Hypothalamus (tissue), 51 donors: ENCODE measurements around the gene EFEMP2.

Experiments
- DNase-seq, 51 donors: peaks; one replicate each; lab custom pipeline; 2025; lab: John Stamatoyannopoulos, UW

The EFEMP2 gene

GRCh38 chr11:65872586-65873317 lies at the start of gene EFEMP2:
Gene EFEMP2 (minus strand): TSS chr11:65872800. CDS start chr11:65872354, 446 bp downstream.
- DNase-seq: peak in 10 of 51 donors; percentile 13 to 44 (median 26)

GRCh38 chr11:65921876-65922275 lies 49.3 kb upstream of the EFEMP2 start:
- no peak for DNase-seq

- no peak for DNase-seq
Observed at GRCh38 chr11:65921033-65921555, 48.5 kb upstream of the EFEMP2 start.

GRCh38 chr11:65920372-65920802 lies 47.8 kb upstream of the EFEMP2 start:
- DNase-seq: no peak

- DNase-seq: peak in 15 of 51 donors; percentile 34 to 71 (median 48)
Observed at GRCh38 chr11:65919573-65920371, 47.2 kb upstream of the EFEMP2 start.

GRCh38 chr11:65919141-65919572 lies 46.6 kb upstream of the EFEMP2 start, which contains the start of gene DRAP1:
Gene DRAP1 (plus strand): TSS chr11:65919426. CDS start chr11:65919502, 76 bp downstream.
- peak; percentile 38 to 100 (median 99) for DNase-seq

- DNase-seq: peak in 3 of 51 donors; percentile 47 to 56 (median 55)
Observed at GRCh38 chr11:65918211-65919140, 45.9 kb upstream of the EFEMP2 start, which contains the start of gene C11orf68. Gene C11orf68 (minus strand): TSS chr11:65919062. CDS start chr11:65919031, 31 bp downstream.

GRCh38 chr11:65917434-65918210 lies 45.0 kb upstream of the EFEMP2 start:
- no peak for DNase-seq

- DNase-seq: no peak
Observed at GRCh38 chr11:65917077-65917433, 44.5 kb upstream of the EFEMP2 start.

GRCh38 chr11:65916391-65916790 lies 43.8 kb upstream of the EFEMP2 start:
- DNase-seq: no peak

GRCh38 chr11:65915821-65916251 lies 43.2 kb upstream of the EFEMP2 start:
- peak in 15 of 51 donors; percentile 17 to 78 (median 35) for DNase-seq

GRCh38 chr11:65915101-65915820 lies 42.7 kb upstream of the EFEMP2 start:
- no peak for DNase-seq

- DNase-seq: no peak
Observed at GRCh38 chr11:65912845-65913244, 40.2 kb upstream of the EFEMP2 start.

- DNase-seq: no peak
Observed at GRCh38 chr11:65911682-65912568, 39.3 kb upstream of the EFEMP2 start.

- DNase-seq: no peak
Observed at GRCh38 chr11:65907878-65908277, 35.3 kb upstream of the EFEMP2 start.

GRCh38 chr11:65906602-65907001 lies 34.0 kb upstream of the EFEMP2 start:
- DNase-seq: no peak

- DNase-seq: no peak
Observed at GRCh38 chr11:65903715-65904114, 31.1 kb upstream of the EFEMP2 start.

- no peak for DNase-seq
Observed at GRCh38 chr11:65903068-65903481, 30.5 kb upstream of the EFEMP2 start.
